OCI-LY7 (cell line): ENCODE results near the gene MAPKAPK3. TPM values are rescaled to one million over a fixed set of nuclear protein-coding genes. Genes with fewer than 3 reads are reported as not detected.

Source experiments
- BruUV-seq: library from RNA; stranded (reverse); fragments of 400-500 nt; replicated peaks from 2 replicates; lab custom pipeline; 2021; lab: Mats Ljungman, UMichigan
- CTCF ChIA-PET: fragments of 300-600 bp; sonication (Branson Sonifier 250); formaldehyde crosslinking; loops from one replicate; lab custom pipeline; 2022; ENCODE audit warnings: antibody characterized with exemption; ENCODE audit not compliant: unreplicated experiment; lab: Charles Lee
- POLR2A ChIA-PET: fragments of 300-600 bp; sonication (Branson Sonifier 250); formaldehyde crosslinking; loops from one replicate; lab custom pipeline; 2022; ENCODE audit warnings: antibody characterized with exemption; lab: Charles Lee
- DNase-seq: peaks from one replicate; pipeline ENCODE4 v3.0.0-alpha.2; 2015; ENCODE audit warnings: low spot score
- H2AFZ ChIP-seq: fragments of 200-600 bp; sonication (generic), shearing (Covaris generic); 2 replicates; pipeline ENCODE4 v1.6.1; 2014; ENCODE audit warnings: mild to moderate bottlenecking, antibody characterized with exemption, low read length, moderate library complexity
- H3K27ac ChIP-seq: fragments of 200-600 bp; sonication (generic); 2 replicates; pipeline ENCODE4 v1.5.1; 2014; ENCODE audit warnings: mixed run types, low read depth, mild to moderate bottlenecking, moderate library complexity, low read length, inconsistent platforms; ENCODE audit not compliant: poor library complexity, severe bottlenecking
- H3K36me3 ChIP-seq: fragments of 200-600 bp; sonication (generic); 2 replicates; pipeline ENCODE4 v1.6.1; 2014; ENCODE audit warnings: mild to moderate bottlenecking, antibody characterized with exemption, low read length, moderate library complexity, mixed read lengths; ENCODE audit not compliant: insufficient read depth
- H3K4me1 ChIP-seq: fragments of 200-600 bp; sonication (generic); 2 replicates; pipeline ENCODE4 v1.5.1; 2014; ENCODE audit warnings: mild to moderate bottlenecking, low read length; ENCODE audit not compliant: insufficient read depth, poor library complexity, severe bottlenecking
- H3K4me2 ChIP-seq: fragments of 200-600 bp; sonication (generic); 2 replicates; pipeline ENCODE4 v1.6.1; 2014; ENCODE audit warnings: mild to moderate bottlenecking, low read length
- H3K4me3 ChIP-seq: fragments of 200-600 bp; sonication (generic); 2 replicates; pipeline ENCODE4 v1.5.1; 2014; ENCODE audit warnings: mild to moderate bottlenecking, low read depth, low read length; ENCODE audit not compliant: poor library complexity, severe bottlenecking
- H3K79me2 ChIP-seq: fragments of 200-600 bp; sonication (generic); 2 replicates; pipeline ENCODE4 v1.6.1; 2016; ENCODE audit warnings: low read depth, mild to moderate bottlenecking, low read length, moderate library complexity, mixed read lengths; ENCODE audit not compliant: insufficient read depth
- H3K9me2 ChIP-seq: fragments of 200-600 bp; sonication (generic); 2 replicates; pipeline ENCODE4 v1.6.1; 2016; ENCODE audit warnings: mild to moderate bottlenecking, low read length, mixed read lengths; ENCODE audit not compliant: insufficient read depth
- H3K9me3 ChIP-seq: fragments of 200-600 bp; sonication (generic); 2 replicates; pipeline ENCODE4 v1.6.1; 2014; ENCODE audit warnings: mild to moderate bottlenecking, mixed run types, low read length, mixed read lengths
- H4K20me1 ChIP-seq: fragments of 200-600 bp; sonication (generic); 2 replicates; pipeline ENCODE4 v1.6.1; 2014; ENCODE audit warnings: mild to moderate bottlenecking, antibody characterized with exemption, low read length, moderate library complexity, mixed read lengths; ENCODE audit not compliant: insufficient read depth
- EZH2phosphoT487 ChIP-seq: fragments of 200-600 bp; sonication (generic); IDR thresholded peaks from 2 replicates; pipeline ENCODE4 v1.6.1; 2018; ENCODE audit warnings: low read depth, borderline replicate concordance, mild to moderate bottlenecking, mixed run types, antibody characterized with exemption, low read length, moderate library complexity, mixed read lengths
- intact Hi-C: fragments of 100-400 bp; cut with micrococcal nuclease; formaldehyde crosslinking; loops from one replicate; pipeline ENCODE4 v1.10.0; 2022; ENCODE audit not compliant: unreplicated experiment
- total RNA-seq, 2 experiments: library from RNA; depleted of rRNA in 1 of 2; stranded (reverse); fragments of >200 nt in 1 of 2; shearing (Covaris generic) in 1 of 2; gene quantifications; 2 replicates each; pipeline ENCODE4 v1.2.3, GENCODE V29; 2014 to 2022
- TF ChIP-seq, protein P1 (sequence below): fragments of 200-600 bp; sonication (generic); conservative IDR thresholded peaks from 2 replicates; pipeline ENCODE4 v1.5.1; 2014; ENCODE audit warnings: mild to moderate bottlenecking, antibody characterized with exemption, low read length, moderate library complexity, mixed read lengths

The MAPKAPK3 gene
- total RNA-seq, 2 experiments from 2014 or later: 17.5 to 25.2 TPM

- Histone ChIP-seq H3K79me2 (no peaks in the 10 kb centered on the region), H3K9me3 (no peaks in the 10 kb centered on the region), H3K4me3 (no peak overlapping the region), H3K27ac (no peak overlapping the region), H3K4me1 (no peaks in the 10 kb centered on the region), H4K20me1 (no peaks in the 10 kb centered on the region), H3K4me2 (no peak overlapping the region), H2AFZ (no peak overlapping the region), H3K36me3 (no peaks in the 10 kb centered on the region), H3K9me2 (no peaks in the 10 kb centered on the region)
- no TSS peak for BruUV-seq
- TF ChIP-seq, protein P1, sequence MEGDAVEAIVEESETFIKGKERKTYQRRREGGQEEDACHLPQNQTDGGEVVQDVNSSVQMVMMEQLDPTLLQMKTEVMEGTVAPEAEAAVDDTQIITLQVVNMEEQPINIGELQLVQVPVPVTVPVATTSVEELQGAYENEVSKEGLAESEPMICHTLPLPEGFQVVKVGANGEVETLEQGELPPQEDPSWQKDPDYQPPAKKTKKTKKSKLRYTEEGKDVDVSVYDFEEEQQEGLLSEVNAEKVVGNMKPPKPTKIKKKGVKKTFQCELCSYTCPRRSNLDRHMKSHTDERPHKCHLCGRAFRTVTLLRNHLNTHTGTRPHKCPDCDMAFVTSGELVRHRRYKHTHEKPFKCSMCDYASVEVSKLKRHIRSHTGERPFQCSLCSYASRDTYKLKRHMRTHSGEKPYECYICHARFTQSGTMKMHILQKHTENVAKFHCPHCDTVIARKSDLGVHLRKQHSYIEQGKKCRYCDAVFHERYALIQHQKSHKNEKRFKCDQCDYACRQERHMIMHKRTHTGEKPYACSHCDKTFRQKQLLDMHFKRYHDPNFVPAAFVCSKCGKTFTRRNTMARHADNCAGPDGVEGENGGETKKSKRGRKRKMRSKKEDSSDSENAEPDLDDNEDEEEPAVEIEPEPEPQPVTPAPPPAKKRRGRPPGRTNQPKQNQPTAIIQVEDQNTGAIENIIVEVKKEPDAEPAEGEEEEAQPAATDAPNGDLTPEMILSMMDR: no peak
- TF ChIP-seq EZH2phosphoT487: no peak
- no peak for DNase-seq
- POLR2A ChIA-PET: no interaction called here
- CTCF ChIA-PET: interaction anchor here (0.6 kb wide), 1 partner anchor 117 kb away, joined by 3 read pairs; no protein-coding TSS in a partner anchor
- intact Hi-C loops: no loop called here
Measured at GRCh38 chr3:50656417-50657195, 39.7 kb downstream of the MAPKAPK3 start.

GRCh38 chr3:50657407-50657806, 40.5 kb downstream of the MAPKAPK3 start:
- H3K4me3 ChIP-seq: no peak overlapping the region
- BruUV-seq: no TSS peak
- H4K20me1 ChIP-seq: no peaks in the 10 kb centered on the region
- TF ChIP-seq EZH2phosphoT487: no peak
- TF ChIP-seq, protein P1: no peak
- CTCF ChIA-PET: no interaction called here
- DNase-seq: no peak
- no peaks in the 10 kb centered on the region for H3K79me2 ChIP-seq
- H3K4me2 ChIP-seq: no peak overlapping the region
- intact Hi-C loops: no loop called here
- no peak overlapping the region for H3K27ac ChIP-seq
- no peaks in the 10 kb centered on the region for H3K4me1 ChIP-seq
- POLR2A ChIA-PET: no interaction called here
- H3K9me2 ChIP-seq: no peaks in the 10 kb centered on the region
- no peaks in the 10 kb centered on the region for H3K9me3 ChIP-seq
- H2AFZ ChIP-seq: no peak overlapping the region
- no peaks in the 10 kb centered on the region for H3K36me3 ChIP-seq

DNA sequence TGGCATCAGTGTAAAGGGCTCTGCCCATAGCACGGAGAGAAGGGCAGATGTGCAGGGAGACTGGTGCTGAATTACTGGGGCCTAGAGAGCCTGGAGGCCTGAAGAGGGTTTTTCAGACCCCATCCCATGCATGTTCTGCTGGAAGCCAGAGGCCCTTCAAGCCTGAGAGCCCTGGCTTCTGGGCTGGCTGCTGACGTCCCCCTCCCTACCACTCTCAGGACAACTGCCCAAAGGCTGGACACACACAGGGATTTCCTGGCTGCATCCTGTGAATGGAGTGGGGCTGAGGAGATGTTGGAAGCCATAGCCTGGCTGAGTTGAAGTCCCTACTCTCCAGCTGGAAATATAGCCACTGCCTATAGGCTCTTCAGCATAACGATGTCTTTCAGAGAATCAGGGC, 40.9 kb downstream of the MAPKAPK3 start:
- H3K4me2 ChIP-seq: no peak overlapping the region
- H3K4me3 ChIP-seq: no peak overlapping the region
- BruUV-seq: no TSS peak
- no peaks in the 10 kb centered on the region for H3K9me3 ChIP-seq
- no peaks in the 10 kb centered on the region for H3K9me2 ChIP-seq
- H3K27ac ChIP-seq: no peak overlapping the region
- TF ChIP-seq EZH2phosphoT487: no peak
- TF ChIP-seq, protein P1: no peak
- CTCF ChIA-PET: no interaction called here
- no peak overlapping the region for H2AFZ ChIP-seq
- no peaks in the 10 kb centered on the region for H3K4me1 ChIP-seq
- no peaks in the 10 kb centered on the region for H3K36me3 ChIP-seq
- no peaks in the 10 kb centered on the region for H3K79me2 ChIP-seq
- DNase-seq: no peak
- POLR2A ChIA-PET: no interaction called here
- H4K20me1 ChIP-seq: no peaks in the 10 kb centered on the region
- intact Hi-C loops: no loop called here
